ENCODE measurements around the gene FHIT. TPM values are rescaled to one million over a fixed set of nuclear protein-coding genes. Genes with fewer than 3 reads are reported as not detected.
"Not testable (repeated sequence)": the region's sequence is repeated elsewhere in the genome, so short reads cannot be mapped to it uniquely, and the experiment has no call there.

The FHIT gene
- total RNA-seq, 1 donor = 2.2 TPM

DNA sequence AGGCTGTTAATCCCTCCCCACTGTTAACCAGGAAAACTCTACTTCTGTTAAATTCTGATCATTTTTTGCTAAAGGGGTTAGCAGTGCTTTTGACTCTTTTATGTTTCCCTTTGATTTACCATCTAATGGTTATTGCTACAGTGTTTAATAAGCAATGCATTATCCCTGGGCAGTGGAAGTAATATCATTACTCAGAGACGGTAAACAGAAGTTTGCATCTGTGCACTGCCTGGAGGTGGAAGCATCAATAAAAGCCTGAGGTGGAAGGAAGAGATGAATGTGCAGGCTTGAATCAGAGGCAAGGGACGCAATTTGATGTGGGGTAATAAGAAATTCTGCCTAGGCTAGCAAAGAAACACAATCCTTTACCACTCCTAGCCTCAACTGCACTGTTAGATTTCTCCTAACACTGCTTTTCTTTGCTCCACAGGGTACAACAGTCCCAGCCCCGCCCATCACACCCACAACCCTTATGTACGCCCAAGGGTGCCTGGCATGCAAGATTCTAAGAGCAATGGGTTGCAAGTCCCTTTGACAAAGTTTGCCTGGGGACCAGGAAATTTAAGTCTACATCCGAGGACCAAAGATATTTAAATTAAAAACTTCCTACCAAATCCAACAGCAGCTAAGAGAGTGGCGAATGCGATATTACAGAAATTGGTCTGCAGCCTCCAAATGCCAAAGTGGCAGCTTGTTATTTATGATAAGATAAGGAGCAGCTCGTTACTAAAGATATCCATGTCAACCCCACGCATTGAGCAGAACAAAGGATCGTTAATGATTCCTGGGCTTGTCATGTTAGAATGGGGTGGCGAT, 261.4 kb downstream of the FHIT start:
- TF ChIP-seq, protein P1, sequence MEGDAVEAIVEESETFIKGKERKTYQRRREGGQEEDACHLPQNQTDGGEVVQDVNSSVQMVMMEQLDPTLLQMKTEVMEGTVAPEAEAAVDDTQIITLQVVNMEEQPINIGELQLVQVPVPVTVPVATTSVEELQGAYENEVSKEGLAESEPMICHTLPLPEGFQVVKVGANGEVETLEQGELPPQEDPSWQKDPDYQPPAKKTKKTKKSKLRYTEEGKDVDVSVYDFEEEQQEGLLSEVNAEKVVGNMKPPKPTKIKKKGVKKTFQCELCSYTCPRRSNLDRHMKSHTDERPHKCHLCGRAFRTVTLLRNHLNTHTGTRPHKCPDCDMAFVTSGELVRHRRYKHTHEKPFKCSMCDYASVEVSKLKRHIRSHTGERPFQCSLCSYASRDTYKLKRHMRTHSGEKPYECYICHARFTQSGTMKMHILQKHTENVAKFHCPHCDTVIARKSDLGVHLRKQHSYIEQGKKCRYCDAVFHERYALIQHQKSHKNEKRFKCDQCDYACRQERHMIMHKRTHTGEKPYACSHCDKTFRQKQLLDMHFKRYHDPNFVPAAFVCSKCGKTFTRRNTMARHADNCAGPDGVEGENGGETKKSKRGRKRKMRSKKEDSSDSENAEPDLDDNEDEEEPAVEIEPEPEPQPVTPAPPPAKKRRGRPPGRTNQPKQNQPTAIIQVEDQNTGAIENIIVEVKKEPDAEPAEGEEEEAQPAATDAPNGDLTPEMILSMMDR (IDR thresholded peaks at IDR 0.05; ENCODE audit: insufficient read depth, low read depth, low read length) = no peak
- no peak overlapping the region for H3K4me3 ChIP-seq (ENCODE audit: low read depth, low read length)
- no peak for DNase-seq (ENCODE audit: low read depth)

DNA sequence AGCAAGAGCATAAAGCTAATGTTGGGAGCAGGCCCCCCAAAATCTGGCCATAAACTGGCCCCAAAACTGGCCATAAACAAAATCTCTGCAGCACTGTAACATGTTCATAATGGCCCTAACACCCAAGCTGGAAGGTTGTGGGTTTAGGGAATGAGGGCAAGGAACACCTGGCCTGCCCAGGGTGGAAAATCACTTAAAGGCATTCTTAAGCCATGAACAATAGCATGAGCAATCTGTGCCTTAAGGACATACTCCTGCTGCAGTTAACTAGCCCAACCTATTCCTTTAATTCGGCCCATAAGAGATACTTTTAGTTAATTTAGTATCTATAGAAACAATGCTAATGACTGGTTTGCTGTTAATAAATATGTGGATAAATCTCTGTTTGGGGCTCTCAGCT, 264.1 kb downstream of the FHIT start:
- DNase-seq (ENCODE audit: low read depth); H3K4me3 ChIP-seq (ENCODE audit: low read depth, low read length): not testable (repeated sequence)

DNA sequence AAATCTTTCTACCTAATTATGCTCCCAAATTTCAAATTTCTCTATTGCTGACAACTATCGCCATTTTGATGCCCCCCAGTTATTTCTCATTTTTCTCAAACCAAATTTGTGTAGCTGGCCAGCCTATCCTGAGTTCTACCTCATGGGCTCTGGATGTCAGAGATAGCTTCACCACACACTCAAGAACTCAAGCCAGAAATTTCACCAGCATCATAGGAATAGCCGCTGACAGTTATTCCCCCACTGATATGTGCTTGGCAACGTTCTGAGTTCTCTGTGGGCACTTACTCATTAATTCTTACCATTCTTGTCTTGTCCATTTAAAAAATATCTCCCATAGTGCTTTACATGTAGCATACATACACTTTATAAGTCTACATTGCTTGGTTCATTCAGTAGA, 264.7 kb downstream of the FHIT start:
- H3K4me3 ChIP-seq (ENCODE audit: low read depth, low read length) = no peak overlapping the region
- TF ChIP-seq, protein P1 (IDR thresholded peaks at IDR 0.05; ENCODE audit: insufficient read depth, low read depth, low read length) = no peak
- DNase-seq (ENCODE audit: low read depth) = no peak

DNA sequence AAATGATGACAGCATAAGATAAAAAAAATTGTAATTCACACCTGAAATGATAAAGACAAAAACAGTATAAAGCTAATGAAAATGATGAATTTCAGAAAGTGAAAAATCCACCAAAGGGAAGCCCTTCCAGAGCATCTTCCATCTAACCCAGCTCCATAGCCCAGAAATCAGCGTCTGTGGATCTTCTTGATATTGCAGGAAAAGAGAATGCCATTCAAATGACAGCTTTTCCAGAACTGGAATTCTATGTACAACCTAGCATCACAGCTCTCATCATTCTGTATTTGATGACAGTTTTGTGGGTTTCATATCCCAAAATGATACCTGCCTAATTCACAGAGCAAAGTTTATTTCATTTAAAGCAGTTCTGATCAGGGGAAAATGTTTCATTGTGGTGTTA, 267.3 kb downstream of the FHIT start:
- no peak overlapping the region for H3K4me3 ChIP-seq (ENCODE audit: low read depth, low read length)
- TF ChIP-seq, protein P1 (IDR thresholded peaks at IDR 0.05; ENCODE audit: insufficient read depth, low read depth, low read length) = no peak

DNA sequence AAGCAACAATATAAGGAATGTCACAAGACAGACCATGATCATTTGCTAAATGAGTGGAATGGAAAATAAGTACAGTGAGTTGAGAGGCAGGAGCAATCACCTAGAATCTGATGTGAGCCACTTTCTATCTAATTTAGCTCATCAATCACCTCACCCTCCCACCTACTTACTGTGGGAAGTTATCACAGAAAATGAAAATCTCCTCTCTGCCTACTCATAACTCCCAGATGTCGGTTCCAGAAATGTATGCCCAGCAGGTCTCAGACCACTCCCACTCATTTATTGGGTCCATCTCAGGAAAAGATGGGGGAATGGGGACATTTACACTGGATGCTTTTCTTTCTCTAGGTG, 270.9 kb downstream of the FHIT start:
- DNase-seq (ENCODE audit: low read depth) = no peak
- H3K4me3 ChIP-seq (ENCODE audit: low read depth, low read length) = no peak overlapping the region
- TF ChIP-seq, protein P1 (IDR thresholded peaks at IDR 0.05; ENCODE audit: insufficient read depth, low read depth, low read length) = no peak

More for the DNA sequence above, 267.3 kb downstream of the FHIT start:
- DNase-seq (ENCODE audit: low read depth) = no peak

DNA sequence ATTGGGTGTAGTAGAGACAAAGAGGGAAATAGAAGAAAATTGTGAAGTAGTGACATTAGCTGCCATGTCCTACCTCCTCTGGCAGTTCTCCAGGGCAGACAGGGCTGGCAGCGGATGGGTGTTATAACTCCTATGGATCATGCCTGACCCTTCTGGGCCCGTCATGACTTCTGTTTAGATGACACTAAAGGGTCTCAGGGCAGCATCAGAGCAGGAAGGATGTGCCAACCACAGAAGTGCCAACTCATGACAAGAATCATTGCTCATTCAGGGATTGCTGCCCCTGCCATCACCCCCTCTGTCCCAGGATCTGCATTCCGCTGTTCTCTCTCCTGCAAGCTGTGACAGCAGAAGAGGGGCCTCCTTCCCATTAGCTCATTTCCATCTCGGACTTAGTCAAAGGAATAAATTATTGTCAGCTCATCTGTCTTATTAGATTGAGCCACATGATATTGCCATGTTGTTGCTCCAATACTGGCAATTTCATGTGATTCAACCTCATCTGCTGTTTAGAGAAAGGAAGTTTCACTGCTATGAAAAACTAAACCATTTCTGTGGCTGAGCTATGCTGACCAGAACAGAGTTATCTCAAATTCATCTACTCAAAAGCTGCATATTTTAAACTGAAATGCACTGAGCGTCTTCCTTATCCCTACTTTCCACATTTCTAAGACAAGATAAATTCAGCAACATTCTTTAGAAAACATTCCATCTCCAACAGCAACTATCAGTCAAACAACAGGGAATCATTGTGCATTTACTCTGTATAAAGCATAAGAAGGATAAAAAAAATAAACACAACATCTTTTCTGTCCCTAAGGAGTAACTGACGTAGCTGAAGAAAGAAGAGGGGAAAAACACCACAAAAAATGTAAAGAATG, 271.6 kb downstream of the FHIT start:
- TF ChIP-seq, protein P1 (IDR thresholded peaks at IDR 0.05; ENCODE audit: insufficient read depth, low read depth, low read length) = no peak
- H3K4me3 ChIP-seq (ENCODE audit: low read depth, low read length) = no peak overlapping the region
- DNase-seq (ENCODE audit: low read depth) = peak; percentile 61

DNA sequence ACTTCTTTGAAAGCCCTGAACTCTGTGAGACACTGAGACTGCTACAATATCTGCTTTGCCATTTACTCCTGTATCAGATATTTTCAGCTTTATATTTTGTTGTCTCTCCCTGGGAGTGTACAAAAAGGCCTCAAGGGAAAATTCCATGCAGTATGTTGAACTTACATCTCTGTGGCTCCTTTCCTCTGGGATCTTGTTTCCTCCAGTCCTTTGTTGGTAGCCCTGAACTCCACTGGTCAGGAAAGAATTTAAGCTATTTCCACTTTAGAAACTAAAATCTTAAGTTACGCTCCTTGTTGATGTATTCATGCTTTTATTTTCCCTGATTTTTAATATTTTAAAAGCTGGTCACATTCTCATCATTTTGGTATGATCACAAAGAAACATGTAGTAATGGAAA, 277.9 kb downstream of the FHIT start:
- TF ChIP-seq, protein P1 (IDR thresholded peaks at IDR 0.05; ENCODE audit: insufficient read depth, low read depth, low read length) = no peak

More for the DNA sequence above, 277.9 kb downstream of the FHIT start:
- no peak overlapping the region for H3K4me3 ChIP-seq (ENCODE audit: low read depth, low read length)
- peak; percentile 49 for DNase-seq (ENCODE audit: low read depth)

All from fibroblast of villous mesenchyme (primary cell).